Stomach (tissue), 4 donors: ENCODE data around the gene OSBP2.
"Not testable (repeated sequence)": the region's sequence is repeated elsewhere in the genome, so short reads cannot be mapped to it uniquely, and the experiment has no call there.

Source experiments
- CTCF ChIP-seq, 7 experiments: fragments of 450-650 bp in 4 of 7; fragments of 200-600 bp in 3 of 7; sonication (generic) in 3 of 7; IDR thresholded peaks; one replicate each; pipeline ENCODE4 v1.5.1; 2016 to 2019; ENCODE audit warnings: antibody characterized with exemption in 7 of 7, control low read depth in 2 of 7, mild to moderate bottlenecking in 1 of 7
- EP300 ChIP-seq: sonication (generic); formaldehyde crosslinking; IDR thresholded peaks from one replicate; pipeline ENCODE4 v1.6.1; 2017; ENCODE audit warnings: antibody characterized with exemption
- POLR2A ChIP-seq, 4 donors: fragments of 450-650 bp; IDR thresholded peaks; one replicate each; pipeline ENCODE4 v1.6.1; 2016; ENCODE audit warnings: antibody characterized with exemption in 4 of 4, control low read depth in 2 of 4, mild to moderate bottlenecking in 1 of 4, moderate library complexity in 1 of 4

DNA sequence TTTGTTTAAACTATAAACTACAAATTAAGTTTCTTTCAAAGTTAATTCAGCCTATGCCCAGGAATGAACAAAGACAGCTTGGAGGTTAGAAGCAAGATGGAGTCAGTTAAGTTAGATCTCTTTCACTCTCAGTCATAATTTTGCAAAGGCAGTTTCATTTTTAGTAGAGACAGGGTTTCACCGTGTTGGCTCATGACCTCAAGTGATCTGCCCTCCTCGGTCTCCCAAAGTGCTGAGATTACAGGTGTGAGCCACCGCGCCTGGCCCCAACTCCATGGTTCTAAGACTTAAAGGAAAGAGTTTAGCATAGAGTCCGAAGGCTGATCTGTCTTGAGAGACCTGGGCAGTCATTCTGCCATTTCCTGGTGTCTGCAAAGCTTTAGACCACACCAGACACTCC lies 45.8 kb downstream of the OSBP2 start:
- TF ChIP-seq CTCF (IDR thresholded peaks at IDR 0.05); POLR2A (IDR thresholded peaks at IDR 0.05); EP300: not testable (repeated sequence)
